Heart left ventricle (tissue), 16 donors: Measurements from ENCODE around the gene B3GNT7. TPM values are rescaled to one million over a fixed set of nuclear protein-coding genes. Genes with fewer than 3 reads are reported as not detected.

Experiments
- ATAC-seq, 4 donors: fragments of 200-7000 bp; cut with Tn5 transposase; one replicate each; pipeline ENCODE4 v1.9.1; 2020 to 2022; ENCODE audit warnings: moderate library complexity in 4 of 4, mild to moderate bottlenecking in 3 of 4, moderate number of reproducible peaks in 1 of 4
- DNase-seq, 5 donors: peaks; one replicate each; pipeline ENCODE4 v3.0.0-alpha.2; 2020
- H3K27ac ChIP-seq, 12 donors: fragments of 200-600 bp; sonication (generic) in 4 of 12; one replicate each; pipeline versions ENCODE4 v1.5.0 to v1.8.0; 2016 to 2022; ENCODE audit warnings: mild to moderate bottlenecking in 2 of 12
- H3K27me3 ChIP-seq, 9 donors: fragments of 200-600 bp; sonication (generic) in 2 of 9; one replicate each; pipeline versions ENCODE4 v1.5.1 to v1.8.0; 2016 to 2022; ENCODE audit warnings: mild to moderate bottlenecking in 3 of 9
- H3K36me3 ChIP-seq, 9 donors: fragments of 200-600 bp; sonication (generic) in 2 of 9; one replicate each; pipeline versions ENCODE4 v1.5.0 to v1.8.0; 2018 to 2022; ENCODE audit warnings: mild to moderate bottlenecking in 2 of 9
- H3K4me1 ChIP-seq, 12 donors: fragments of 200-600 bp; sonication (generic) in 4 of 12; one replicate each; pipeline versions ENCODE4 v1.5.0 to v1.8.0; 2016 to 2022; ENCODE audit warnings: mild to moderate bottlenecking in 3 of 12
- H3K4me3 ChIP-seq, 12 donors: fragments of 200-600 bp; sonication (generic) in 4 of 12; one replicate each; pipeline versions ENCODE4 v1.5.0 to v1.8.0; 2017 to 2022; ENCODE audit warnings: mild to moderate bottlenecking in 9 of 12, moderate library complexity in 4 of 12
- H3K9me3 ChIP-seq, 12 donors: fragments of 200-600 bp; sonication (generic) in 4 of 12; one replicate each; pipeline versions ENCODE4 v1.5.0 to v1.8.0; 2016 to 2022; ENCODE audit warnings: mild to moderate bottlenecking in 1 of 12
- POLR2A ChIP-seq, 2 donors: fragments of 450-650 bp; IDR thresholded peaks; one replicate each; pipeline ENCODE4 v1.6.1; 2017; ENCODE audit warnings: antibody characterized with exemption in 2 of 2, mild to moderate bottlenecking in 2 of 2, moderate library complexity in 2 of 2
- whole genome bisulfite sequencing, 4 donors: extraction: QIAGEN DNeasy Blood & Tissue Kit in 2 of 4; methylation state at CpG; one replicate each; pipeline versions ENCODE4 v1.1.5 to v1.1.7; 2013 to 2018; 5-methylcytosine and 5-hydroxymethylcytosine counted together
- intact Hi-C, 10 donors: fragments of 100-400 bp; cut with DNase I; formaldehyde crosslinking; loops; one replicate each; pipeline versions ENCODE4 v1.11.1 to v1.14.2; 2022
- polyA plus RNA-seq, 2 donors: library from polyadenylated mRNA; stranded (reverse); fragments of 200-250 nt; gene quantifications; one replicate each; pipeline ENCODE4 v1.2.3, GENCODE V29; 2013
- total RNA-seq, 9 donors: library from RNA; depleted of rRNA in 2 of 9; stranded (reverse); fragments of >200 nt in 2 of 9; fragmentation: NEBNext Ultra II Directional in 3 of 9; extraction: Animal tissue kit (Norgen Biotek cat#: 25700) in 3 of 9; gene quantifications; one replicate each; pipeline versions ENCODE4 v1.1.0 to v1.2.4, GENCODE V29; 2016 to 2023
- TF ChIP-seq, protein P1 (sequence below), 12 donors: fragments of 200-600 bp; sonication (generic) in 4 of 12; IDR thresholded peaks; one replicate each; pipeline versions ENCODE4 v1.5.0 to v1.8.0; 2018 to 2022; ENCODE audit warnings: antibody characterized with exemption in 12 of 12, mild to moderate bottlenecking in 5 of 12
- donor health status: ischemic (EF 13 %, LVEDD 7.1; RV severe dilation, severe dysfunction).
- donor health status: healthy with polysubstance abuse.
- donor health status: DM: no; HTN: yes; CAD: no.
- donor health status: DM: no; HTN: no; CAD: no.
- donor health status: ischemic (EF 25% LVEDD 6.9; RV normal size, moderate dysfunction).
- donor health status: ischemic (EF 25% LVEDD 5.7; RV mildly dilated, moderate dysfunction).
- donor health status: healthy.
- donor health status: DM: yes; HTN: yes; CAD: no.
- donor health status: ischemic (EF 35%, LVEDD 5.7; RV mildly dilated, moderate dysfunction).
- donor health status: nonischemic (EF 11% LVEDD 7.7; RV severe dilation, severe dysfunction).
- donor health status: DM: yes; HTN: yes; CAD: no.
- donor health status: PGD.
- donor health status: ischemic (EF 29% LVEDD 5.4; RV normal size, mild dysfunction).
- donor health status: nonischemic (EF 23%, LVEDD 6.1; RV moderate dilation, normal function).

B3GNT7 gene
- total and polyA plus RNA-seq, 11 donors, result 0.68 to 52.4 (median 5.2) TPM

DNA sequence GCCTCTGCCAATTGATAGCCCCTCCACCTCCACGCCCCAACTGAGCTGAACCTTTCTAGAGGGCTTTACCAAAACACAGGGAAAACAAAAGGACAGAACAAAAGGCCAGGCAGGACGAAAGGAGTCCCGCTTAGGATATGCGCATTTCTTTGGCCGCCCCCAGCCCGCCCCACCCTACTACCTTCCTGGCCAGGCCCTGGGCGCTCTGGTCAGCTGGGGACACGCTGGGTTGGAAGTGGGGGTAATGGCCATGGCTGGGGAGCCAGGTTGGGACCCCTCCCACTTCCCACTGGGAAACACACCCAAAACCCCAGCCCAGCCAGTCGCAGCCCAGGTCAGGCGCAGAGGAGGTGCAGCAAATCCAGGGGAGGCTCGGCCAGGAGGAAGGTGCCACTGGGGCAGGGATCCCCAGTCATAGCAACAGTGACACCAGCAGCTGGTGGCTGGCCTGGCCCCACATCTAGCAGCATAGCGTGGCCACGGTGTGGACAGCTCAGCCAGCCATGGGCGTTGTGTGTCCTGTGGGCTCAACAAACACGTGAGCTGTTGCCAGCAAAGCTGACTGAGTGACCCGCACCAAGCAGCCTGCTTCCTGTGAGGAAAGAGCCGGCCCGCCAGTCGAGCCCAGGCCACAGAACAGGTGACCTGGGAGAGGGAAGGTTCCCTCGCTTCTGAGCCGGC lies 24.6 kb upstream of the B3GNT7 start:
- TF ChIP-seq, protein P1, sequence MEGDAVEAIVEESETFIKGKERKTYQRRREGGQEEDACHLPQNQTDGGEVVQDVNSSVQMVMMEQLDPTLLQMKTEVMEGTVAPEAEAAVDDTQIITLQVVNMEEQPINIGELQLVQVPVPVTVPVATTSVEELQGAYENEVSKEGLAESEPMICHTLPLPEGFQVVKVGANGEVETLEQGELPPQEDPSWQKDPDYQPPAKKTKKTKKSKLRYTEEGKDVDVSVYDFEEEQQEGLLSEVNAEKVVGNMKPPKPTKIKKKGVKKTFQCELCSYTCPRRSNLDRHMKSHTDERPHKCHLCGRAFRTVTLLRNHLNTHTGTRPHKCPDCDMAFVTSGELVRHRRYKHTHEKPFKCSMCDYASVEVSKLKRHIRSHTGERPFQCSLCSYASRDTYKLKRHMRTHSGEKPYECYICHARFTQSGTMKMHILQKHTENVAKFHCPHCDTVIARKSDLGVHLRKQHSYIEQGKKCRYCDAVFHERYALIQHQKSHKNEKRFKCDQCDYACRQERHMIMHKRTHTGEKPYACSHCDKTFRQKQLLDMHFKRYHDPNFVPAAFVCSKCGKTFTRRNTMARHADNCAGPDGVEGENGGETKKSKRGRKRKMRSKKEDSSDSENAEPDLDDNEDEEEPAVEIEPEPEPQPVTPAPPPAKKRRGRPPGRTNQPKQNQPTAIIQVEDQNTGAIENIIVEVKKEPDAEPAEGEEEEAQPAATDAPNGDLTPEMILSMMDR (IDR thresholded peaks at IDR 0.05), result no peak
- TF ChIP-seq POLR2A (IDR thresholded peaks at IDR 0.05), result no peak
- 76 to 84% (median 81%) methylated on average over 17 to 21 of the region's 21 CpGs for WGBS, 4 donors
- peak in 1 of 5 donors; percentile 70 for DNase-seq
- intact Hi-C loops, result no loop called here
- no peaks in the 10 kb centered on the region for H3K36me3 ChIP-seq
- peaks cover 0 to 19% (median 3%) of the 10 kb centered on the region in 12 donors for H3K4me1 ChIP-seq
- H3K4me3 ChIP-seq, result no peak overlapping the region
- peak in 1 of 4 donors; percentile 12 for ATAC-seq
- H3K9me3 ChIP-seq, result no peaks in the 10 kb centered on the region
- peak overlapping the region in 2 of 12 donors; percentile 64 to 66 for H3K27ac ChIP-seq
- no peaks in the 10 kb centered on the region for H3K27me3 ChIP-seq

DNA sequence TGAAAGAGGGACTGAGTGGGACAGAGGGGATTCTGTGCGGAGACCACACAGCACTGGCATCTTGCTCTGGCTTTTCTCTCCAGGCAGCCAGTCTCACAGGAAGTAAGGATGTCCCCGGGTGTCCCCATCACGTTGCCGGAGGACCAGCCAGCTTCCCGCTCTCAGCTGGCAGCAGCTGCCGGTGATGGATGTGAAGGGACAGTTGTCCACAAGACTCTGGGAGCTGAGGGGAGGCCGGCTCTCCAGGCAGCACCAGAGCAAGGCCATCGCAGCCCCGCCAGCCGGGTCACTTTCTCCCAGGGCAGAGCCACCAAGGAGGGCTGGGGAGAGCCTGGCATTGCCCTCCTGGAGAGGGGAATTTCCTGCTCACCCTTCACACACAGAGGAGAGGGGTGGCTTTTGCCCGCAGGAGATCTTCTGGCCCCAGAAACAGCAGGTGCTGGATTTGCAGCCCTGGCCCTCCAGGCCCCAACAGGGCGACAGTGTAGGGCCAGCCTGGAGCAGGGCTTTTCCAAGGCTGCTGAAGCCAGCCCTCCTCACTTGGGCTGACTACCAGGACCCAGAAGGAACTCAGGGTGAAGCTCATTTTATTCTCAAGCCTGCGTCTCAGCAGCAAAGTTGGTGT lies 24.0 kb upstream of the B3GNT7 start:
- H3K4me1 ChIP-seq, result peaks cover 0 to 19% (median 3%) of the 10 kb centered on the region in 12 donors
- DNase-seq, result peak in 1 of 5 donors; percentile 50
- intact Hi-C loops, result no loop called here
- no peak overlapping the region for H3K4me3 ChIP-seq
- peak in 1 of 4 donors; percentile 8 for ATAC-seq
- H3K27me3 ChIP-seq, result no peaks in the 10 kb centered on the region
- H3K36me3 ChIP-seq, result no peaks in the 10 kb centered on the region
- no peak for TF ChIP-seq POLR2A (IDR thresholded peaks at IDR 0.05)
- TF ChIP-seq, protein P1 (IDR thresholded peaks at IDR 0.05), result no peak
- 74 to 82% (median 77%) methylated on average over 9 to 13 of the region's 13 CpGs for WGBS, 4 donors
- no peak overlapping the region for H3K27ac ChIP-seq
- no peaks in the 10 kb centered on the region for H3K9me3 ChIP-seq

DNA sequence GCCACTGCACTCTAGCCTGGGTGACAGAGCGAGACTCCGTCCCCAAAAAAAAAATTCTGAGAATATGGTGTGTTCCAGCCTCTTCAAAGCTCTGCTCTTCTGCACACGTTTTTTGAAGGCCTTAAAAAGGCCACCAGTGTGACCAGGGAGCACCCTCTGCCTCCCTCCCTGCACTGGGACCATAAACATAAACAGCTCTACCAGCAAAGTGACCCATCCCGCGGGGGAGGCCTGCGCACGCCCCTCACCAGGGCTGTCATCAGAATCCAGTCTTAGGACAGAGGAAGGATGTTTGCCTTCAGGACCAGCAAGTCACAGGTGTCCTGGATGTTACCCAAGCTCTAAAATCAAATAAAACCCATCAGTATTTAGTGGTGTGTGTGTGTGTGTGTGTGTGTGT lies 23.2 kb upstream of the B3GNT7 start:
- DNase-seq, result peak in 1 of 5 donors; percentile 14
- no peaks in the 10 kb centered on the region for H3K27me3 ChIP-seq
- H3K4me1 ChIP-seq, result peaks cover 0 to 19% (median 3%) of the 10 kb centered on the region in 12 donors
- ATAC-seq, result no peak
- no peaks in the 10 kb centered on the region for H3K9me3 ChIP-seq
- intact Hi-C loops, result no loop called here
- TF ChIP-seq, protein P1 (IDR thresholded peaks at IDR 0.05), result no peak
- no peak for TF ChIP-seq POLR2A (IDR thresholded peaks at IDR 0.05)
- H3K27ac ChIP-seq, result no peak overlapping the region
- H3K36me3 ChIP-seq, result no peaks in the 10 kb centered on the region
- WGBS, 4 donors, result 88 to 94% (median 90%) methylated on average over 7 of the region's 7 CpGs
- no peak overlapping the region for H3K4me3 ChIP-seq

DNA sequence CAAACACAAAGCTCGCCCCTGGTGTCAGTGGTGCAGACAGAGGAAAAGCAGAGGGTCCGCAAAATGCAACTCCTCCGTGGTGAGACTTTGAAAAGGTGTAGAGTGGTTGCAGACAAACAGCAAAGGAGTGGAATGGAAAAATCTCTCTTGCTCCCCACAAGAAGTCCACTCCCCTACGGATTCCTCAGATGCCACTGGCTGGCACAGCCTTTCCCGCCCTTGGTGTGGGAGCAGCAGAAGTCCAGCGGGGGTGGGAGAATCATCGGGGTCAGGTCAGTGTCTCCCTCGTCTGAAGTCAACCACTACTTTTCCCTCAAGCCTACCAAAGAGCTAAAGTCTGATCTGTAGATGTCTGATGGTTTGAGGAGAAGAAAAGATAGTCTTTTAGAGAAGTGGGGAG lies 22.3 kb upstream of the B3GNT7 start:
- no peak overlapping the region for H3K4me3 ChIP-seq
- H3K27ac ChIP-seq, result no peak overlapping the region
- no peak for ATAC-seq
- DNase-seq, result peak in 1 of 5 donors; percentile 3
- TF ChIP-seq, protein P1 (IDR thresholded peaks at IDR 0.05), result no peak
- TF ChIP-seq POLR2A (IDR thresholded peaks at IDR 0.05), result no peak
- no peaks in the 10 kb centered on the region for H3K27me3 ChIP-seq
- H3K36me3 ChIP-seq, result no peaks in the 10 kb centered on the region
- 41 to 73% (median 63%) methylated on average over 8 of the region's 8 CpGs for WGBS, 4 donors
- no peaks in the 10 kb centered on the region for H3K9me3 ChIP-seq
- H3K4me1 ChIP-seq, result peaks cover 0 to 19% (median 3%) of the 10 kb centered on the region in 12 donors
- intact Hi-C loops, result no loop called here
